Measurements from ENCODE around the gene SYMPK.
"Not testable (repeated sequence)": the region's sequence is repeated elsewhere in the genome, so short reads cannot be mapped to it uniquely, and the experiment has no call there.

Gene SYMPK

DNA sequence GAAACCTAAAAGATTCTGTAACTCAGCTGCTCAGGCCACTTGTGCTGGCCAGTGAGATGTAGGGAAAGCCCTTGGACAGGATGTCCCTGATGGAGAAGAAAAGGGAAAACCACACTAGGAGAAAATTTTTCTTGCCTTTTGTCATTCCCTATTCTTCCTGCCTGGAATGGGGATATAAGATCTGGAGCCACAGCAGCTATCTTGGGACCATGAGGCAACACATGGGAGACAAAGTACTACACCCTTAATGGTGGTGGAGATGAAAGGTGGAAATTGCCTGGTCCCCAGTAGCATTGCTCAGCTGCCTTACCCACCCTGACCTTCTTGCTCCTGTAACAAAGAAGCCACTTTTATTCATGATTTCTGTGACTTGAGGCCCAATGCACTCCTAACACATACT, 57.2 kb downstream of the SYMPK start:
- no peak for DNase-seq (ENCODE audit: low read depth in 2 of 2, low spot score in 1 of 2)

DNA sequence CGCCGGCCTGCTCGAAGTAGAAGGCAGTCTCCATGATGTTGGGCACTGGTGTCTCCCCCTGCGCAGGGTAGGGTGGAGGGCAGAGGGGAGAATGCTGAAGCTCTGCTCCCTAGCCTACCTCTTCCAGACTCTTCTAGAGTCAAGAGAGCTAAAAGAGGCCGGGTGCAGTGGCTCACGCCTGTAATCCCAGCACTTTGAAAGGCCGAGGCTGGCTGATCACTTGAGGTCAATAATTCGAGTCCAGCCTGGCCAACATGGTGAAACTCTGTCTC, 58.1 kb downstream of the SYMPK start:
- DNase-seq (ENCODE audit: low read depth in 2 of 2, low spot score in 1 of 2), result no peak

DNA sequence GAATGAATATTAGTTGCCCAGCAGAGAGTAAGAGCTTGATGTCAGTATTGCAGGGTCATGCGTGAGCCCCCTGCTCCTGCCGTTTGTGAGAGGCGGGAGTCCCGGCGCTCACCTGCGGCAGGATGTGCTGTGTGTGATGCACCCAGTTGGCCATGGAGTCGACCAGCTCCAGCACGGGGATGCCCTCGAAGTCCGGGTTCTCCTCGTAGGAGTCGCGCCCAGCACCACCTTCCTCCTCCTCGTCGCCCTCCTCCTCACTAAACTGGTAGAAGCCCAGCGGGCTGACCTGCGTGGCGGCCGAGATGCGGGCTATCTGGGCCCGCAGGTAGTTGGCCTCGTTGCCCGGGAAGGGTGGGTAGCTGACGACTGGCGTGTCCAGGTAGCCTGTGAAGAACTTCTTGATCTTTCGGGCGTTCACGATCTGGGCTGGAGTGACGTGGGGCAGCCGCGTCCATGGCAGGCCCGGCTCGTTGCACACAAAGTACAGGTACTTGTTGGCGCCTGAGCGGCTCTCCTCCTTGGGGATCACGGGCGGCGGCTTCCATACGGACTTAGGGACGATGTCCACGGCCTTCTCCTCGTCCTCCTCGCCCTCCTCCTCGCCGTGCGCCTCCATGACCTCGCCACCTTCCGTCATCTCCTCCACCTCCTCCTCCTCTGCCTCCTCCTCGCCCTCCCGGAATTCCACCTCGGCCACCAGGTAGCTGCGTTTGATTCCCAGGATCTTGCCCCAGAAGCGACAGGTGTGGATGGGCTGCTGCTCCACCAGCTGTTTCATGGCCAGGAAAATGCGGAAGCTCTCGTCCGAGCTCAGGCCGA, 58.6 kb downstream of the SYMPK start:
- DNase-seq (ENCODE audit: low read depth in 2 of 2, low spot score in 1 of 2), result no peak

DNA sequence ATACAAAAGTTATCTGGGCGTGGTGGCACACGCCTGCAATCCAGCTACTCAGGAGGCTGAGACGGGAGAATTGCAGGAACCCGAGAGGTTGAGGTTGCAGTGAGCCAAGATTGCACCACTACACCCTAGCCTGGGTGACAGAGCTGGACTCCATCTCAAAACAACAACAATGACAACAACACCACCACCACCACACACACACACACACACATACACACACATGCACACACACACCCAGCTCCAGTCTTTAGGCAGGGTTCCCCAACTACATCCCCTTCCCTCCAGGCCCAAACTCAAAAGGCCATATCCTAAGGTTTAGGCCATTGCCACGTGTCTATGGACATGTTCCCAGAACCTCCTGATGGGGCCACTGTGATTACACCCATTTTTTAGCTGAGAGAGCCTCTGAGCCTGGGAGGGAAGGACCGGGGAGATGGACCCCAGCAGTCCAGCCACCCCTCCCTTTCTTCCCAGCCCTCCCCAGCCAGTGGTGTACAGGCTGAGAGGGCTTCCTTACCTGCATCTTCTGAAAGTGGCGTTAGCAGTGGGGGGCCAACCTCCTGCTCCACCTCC, 61.3 kb downstream of the SYMPK start:
- DNase-seq (ENCODE audit: low read depth in 2 of 2, low spot score in 1 of 2), result no peak

DNA sequence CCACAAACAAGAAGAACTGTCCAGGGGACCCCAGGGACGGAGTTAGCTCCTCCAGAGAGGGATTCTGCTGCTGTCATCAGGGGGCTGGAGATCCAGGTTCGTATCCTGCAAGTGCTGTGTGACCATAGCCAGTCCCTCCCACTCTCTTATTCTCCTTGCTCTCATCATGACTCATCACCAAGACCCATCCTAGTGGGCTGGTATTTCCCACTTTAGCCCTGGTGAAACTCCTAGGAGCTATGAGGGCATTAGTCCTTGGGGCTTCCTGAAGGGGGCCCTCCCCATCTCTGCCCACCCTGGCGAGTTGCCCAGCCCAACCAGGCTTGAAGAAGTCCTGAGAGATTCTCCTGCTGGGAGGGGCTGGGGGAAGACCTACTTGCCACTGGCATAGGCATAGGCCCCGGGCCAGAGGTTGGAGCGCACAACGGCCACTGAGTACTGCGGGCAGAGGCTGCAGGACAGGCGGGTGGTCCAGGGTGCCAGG, 62.8 kb downstream of the SYMPK start:
- no peak for DNase-seq (ENCODE audit: low read depth in 2 of 2, low spot score in 1 of 2)

DNA sequence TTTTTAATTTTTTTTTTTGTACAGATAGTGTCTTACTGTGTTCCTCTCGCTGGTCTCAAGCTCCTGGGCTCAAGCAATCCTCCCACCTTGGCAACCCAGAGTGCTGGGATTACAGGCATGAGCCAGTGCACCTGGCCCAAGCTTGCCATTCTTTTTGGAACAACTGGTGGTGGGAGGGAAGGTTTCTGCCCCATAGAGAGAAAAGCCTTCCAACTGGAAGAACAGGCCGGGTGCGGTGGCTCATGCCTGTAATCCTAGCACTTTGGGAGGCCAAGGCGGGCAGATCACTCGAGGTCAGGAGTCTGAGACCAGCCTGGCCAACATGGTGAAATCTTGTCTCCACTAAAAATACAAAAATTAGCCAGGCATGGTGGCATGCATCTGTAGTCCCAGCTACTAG, 63.4 kb downstream of the SYMPK start:
- DNase-seq (ENCODE audit: low read depth in 2 of 2, low spot score in 1 of 2), result not testable (repeated sequence)

DNA sequence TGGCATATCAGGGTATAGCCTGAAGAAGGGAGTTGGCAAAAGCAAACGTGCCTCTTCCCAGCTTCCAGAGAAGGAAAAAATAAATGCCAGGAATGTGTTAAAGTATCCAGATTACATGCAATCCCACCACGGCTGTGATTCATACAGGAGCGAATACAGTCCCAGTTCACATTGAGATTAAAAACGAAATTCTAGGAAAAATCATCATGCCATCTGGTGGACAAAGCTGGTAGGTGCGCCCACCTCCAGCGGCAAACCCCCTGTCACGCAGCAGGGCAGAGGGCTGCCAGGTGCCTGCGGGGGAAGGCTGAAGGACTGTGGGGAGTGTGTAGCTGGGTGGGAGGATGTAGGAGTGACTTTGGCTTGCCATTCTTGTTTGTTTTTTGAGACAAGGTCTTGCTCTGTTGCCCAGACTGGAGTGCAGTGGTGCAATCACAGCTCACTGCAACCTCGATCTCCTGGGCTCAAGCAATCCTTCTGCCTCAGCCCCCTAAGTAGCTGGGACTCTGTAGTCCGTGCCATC, 63.9 kb downstream of the SYMPK start:
- DNase-seq (ENCODE audit: low read depth in 2 of 2, low spot score in 1 of 2), result peak; percentile 34 to 40

DNA sequence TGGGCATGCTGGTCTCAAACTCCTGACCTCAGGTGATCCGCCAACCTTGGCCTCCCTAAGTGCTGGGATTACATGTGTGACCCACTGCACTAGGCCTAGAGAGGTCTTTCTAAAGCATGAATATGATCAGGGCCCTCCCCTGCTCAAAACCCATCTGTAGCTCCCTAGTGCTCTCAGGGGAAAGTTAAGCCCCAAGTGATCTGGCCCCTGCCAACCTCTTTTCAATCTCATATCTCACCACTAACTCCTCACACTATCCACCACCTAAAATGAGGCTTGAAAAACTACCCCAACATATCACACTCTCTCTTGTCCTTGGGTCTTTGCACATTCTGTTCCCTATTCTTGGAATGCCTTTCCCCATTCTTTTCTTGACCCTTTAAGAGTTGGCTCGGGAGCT, 68.3 kb downstream of the SYMPK start:
- no peak for DNase-seq (ENCODE audit: low read depth in 2 of 2, low spot score in 1 of 2)

DNA sequence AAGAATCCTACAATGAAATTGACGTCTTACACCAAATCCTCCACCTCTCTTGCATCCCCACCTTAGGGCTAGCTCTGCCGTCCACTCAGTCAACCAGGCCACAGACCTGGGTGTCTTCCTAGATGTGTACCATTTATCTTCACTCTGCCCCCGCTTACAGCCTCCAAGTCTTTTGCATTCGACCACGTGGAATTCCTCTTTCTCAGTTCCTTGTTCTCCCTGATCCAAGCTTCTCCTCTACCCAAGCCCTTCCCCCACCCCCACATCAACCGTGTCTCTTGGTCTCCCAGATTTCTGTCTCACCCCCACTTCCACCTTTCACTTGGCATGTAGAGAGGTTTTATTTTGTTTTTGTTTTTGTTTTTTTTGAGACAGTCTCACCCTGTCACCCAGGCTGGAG, 69.1 kb downstream of the SYMPK start:
- DNase-seq (ENCODE audit: low read depth in 2 of 2, low spot score in 1 of 2), result no peak

DNA sequence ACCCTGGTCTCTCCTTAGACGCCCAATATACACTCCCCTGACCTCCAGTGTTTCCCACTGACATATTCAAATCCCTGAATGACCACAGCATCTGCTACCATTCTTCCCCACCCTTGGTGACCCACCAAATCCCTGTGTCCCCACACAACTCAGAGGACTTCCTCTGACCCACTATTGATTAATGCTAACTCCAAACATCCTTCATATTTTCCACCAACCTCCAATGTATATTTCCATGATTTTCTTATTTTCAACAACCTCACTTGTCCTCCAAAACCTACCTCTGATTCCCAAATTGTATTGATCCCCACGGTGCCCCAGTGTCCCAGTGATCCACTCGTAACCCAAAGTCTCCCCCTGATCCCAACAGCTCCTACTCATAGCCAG, 69.8 kb downstream of the SYMPK start:
- DNase-seq (ENCODE audit: low read depth in 2 of 2, low spot score in 1 of 2), result no peak

DNA sequence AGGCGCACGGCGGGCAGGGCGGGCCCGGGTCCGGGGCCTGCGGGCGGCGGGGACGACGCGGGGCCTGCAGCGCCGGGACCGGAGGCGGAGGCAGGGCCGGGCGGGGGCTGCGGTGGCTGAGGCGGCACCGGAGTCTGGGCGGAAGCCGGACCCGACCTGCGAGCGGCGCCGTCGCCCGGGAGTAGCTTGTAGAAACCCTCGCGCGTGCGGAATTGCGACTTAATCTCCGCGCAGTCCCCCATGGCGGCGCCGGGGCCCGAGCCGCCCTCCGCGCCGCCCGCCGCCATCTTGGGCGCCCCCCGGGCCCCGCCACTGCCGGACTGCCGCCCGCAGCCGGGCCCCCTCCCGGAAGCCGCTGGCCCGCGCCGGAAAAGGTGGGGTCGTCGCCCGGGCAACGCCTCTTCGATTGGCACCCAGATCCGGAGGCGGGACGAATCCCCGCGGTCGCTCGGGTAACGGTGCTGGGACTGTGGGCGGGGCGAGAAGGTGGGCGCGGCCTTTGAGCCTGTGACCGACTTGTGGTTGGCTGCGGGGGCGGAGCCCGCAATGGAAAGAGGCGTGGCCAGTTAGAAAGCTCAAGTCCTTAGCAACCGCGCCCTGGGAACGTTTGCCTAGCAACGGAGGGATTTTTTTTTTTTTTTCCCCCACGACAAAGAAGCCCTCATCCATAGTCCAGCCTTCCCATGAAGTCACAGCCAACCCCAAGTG, 70.3 kb downstream of the SYMPK start, which contains the start of gene DMWD:
TSS of gene DMWD (minus strand) at position 376 of the 708 bp plus-strand sequence. CDS start at position 287, 89 bp downstream.
- DNase-seq (ENCODE audit: low read depth in 2 of 2, low spot score in 1 of 2), result peak; percentile 99

DNA sequence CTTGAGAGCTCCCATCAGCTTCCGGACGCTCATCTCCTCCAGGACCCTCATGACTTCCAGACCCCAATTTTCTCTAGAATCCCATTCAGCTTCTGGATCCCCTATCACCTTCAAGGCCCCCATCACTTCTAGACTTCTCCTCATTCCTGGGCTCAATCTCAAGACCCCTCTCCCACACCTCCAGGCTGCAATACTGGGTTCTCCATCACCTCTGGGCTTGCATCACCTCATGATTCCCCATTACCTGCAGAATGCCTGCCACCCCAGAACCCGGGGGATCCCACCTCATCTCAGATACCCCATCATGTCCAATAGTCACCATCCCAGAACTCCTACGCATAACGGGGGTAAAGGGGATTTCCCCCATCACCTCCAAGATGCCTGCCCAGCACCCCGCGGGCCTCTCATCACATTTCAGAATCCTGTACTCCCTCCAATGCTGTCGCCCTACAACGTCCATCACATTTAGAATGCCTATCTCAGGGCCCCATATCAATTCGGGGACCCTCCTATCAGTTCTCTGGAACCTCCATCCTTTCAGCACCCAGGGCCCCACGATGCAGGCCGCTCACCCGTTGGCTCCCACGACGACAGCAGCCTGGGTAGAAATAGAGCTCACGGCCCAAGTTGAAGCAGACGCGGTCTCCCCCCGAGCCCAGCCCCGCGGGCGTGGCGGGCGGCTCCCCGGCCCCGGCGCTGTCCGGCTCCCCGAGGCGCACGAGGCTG, 71.0 kb downstream of the SYMPK start:
- DNase-seq (ENCODE audit: low read depth in 2 of 2, low spot score in 1 of 2), result no peak

DNA sequence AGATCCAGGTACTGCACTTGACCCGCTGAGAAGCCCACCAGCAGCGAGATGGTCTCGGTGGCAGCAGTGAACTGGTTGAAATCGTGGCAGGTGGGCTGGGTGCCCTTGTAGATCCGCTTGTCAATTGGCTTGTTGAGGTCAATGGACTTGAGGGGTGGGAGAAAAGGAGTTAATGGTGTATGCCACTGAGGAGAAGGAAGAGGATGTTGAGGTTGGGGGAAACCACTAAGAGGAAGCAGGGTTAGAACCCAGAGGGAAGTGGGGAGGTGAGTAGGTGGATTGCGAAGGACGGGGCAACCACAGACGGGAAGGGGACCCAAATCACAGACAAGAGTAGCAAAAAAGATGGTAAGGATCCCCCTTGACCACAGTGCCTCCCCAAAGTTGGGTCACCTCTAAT, 72.0 kb downstream of the SYMPK start:
- no peak for DNase-seq (ENCODE audit: low read depth in 2 of 2, low spot score in 1 of 2)

DNA sequence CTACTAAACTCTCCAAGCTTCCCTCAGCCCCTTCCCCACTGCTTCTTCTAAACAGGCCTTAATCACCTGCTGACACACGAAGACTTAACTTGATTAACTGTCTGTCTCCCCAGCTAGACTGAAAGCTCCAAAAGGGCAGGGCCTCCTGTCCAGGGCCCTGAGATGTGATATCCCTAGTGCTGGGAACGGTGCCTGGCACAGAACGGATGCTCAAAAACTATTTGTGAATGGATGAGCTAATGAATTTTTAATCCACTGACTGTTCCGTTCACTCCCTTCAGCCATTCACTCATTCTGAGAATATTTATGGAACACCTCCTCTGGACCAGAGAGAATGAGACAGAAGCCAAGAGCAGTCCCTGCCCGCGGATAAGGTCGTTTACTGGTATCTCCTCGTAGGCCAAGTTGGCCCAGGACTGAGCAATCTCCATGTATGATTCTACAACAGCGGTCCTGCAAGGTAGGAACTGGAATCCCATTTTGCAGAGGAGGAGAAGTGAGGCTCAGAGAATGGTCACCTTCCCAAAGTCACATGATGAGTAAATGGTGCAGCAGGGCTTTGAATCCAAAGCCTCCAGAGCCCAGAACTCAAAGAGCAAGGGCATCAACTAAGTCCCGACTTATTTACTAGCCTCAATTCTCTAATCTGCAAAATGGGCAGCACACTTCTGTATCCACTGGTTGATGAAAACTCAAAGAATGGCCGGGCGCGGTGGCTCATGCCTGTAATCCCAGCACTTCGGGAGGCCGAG, 73.7 kb downstream of the SYMPK start:
- no peak for DNase-seq (ENCODE audit: low read depth in 2 of 2, low spot score in 1 of 2)

DNA sequence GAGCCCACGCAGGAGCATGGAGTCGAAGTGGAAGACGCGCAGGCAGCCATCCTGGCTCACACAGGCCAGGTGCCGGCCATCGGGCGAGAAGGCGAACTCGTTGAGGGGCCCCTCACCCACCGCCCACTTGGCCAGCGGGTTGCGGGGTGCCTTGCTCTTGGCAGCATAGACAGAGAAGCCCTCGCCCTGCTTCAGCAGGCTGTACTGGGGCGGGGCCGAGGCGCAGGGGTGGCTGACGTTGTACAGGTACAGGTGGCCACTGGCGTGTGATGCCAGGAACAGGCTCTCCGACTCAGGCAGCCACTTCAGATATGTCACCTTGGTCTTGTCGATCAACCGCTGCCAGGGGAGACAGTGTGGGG, 76.4 kb downstream of the SYMPK start:
- no peak for DNase-seq (ENCODE audit: low read depth in 2 of 2, low spot score in 1 of 2)

DNA sequence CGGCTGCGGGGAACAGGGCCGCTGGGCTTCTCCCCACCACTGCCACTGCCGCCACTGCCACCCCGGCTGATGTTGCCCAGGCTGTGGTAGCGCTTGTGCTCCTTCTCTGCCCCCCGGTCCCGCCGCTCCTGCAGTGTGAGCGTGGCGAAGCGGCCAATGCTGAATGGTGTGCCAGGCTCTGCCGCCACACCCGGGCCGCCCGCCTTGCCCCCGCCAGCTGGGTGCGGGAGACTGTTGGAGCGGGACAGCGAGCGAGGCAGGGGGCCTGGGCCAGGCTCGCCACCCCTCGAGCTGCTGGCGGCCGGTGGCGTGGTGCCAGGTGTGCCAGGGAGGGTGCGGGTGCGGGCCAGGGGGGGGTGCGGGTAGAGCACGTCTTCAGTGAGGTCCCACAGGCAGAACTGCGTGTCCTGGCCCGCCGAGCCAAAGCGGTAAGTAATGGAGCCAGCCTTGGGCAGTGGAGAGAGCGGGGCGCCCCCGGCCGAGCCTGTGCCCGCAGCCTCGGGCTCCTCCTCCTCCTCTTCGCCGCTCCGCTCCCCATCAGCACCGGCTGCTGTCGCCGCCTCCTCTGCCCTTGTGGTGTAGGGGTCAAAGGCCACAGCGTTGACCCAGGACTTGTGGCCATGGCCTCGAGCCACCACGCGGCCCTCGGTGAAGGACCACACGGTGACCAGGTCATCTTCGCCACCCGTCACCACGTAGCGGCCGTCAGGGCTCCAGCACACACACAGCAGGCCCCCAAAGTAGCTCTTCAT, 77.0 kb downstream of the SYMPK start:
- DNase-seq (ENCODE audit: low read depth in 2 of 2, low spot score in 1 of 2), result no peak

DNA sequence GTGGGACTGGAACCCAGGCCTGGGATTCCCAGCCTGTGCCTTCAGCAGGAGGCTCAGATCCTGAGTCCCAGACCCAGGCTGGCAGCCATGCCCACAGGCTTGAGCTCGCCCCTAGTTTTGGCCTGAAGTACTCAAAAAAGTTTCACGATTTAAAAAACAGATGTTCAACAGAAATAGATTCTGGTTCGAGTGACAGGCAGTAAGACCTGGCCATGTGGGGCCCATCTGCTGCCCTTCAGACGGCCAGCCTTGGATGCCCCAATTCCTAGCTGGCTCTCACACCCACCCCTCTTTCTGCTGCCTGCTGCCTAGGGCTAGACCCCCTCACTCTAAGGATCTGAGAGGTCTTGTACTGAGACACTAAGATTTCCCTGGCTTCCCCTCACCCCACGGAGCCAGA, 77.8 kb downstream of the SYMPK start:
- no peak for DNase-seq (ENCODE audit: low read depth in 2 of 2, low spot score in 1 of 2)

DNA sequence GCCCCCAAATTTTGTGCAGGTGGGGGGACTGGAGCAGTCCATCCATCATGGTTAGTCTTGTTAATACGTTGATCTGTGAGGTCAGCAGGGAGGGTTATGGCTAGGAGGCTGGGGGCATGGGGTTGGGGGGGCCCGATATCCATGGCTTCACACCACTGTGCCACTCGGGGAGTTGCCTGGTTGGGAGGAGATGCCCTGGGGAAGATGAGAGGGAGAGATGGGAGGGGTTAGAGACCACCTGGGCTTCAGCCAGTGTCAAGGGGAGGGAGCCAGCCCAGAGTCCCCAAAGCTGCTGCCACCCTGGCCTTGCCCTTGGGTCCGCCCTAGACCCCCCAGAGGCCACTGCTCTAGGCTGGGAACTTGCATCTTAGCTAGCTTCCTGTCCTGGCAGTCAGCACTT, 78.9 kb downstream of the SYMPK start:
- DNase-seq (ENCODE audit: low read depth in 2 of 2, low spot score in 1 of 2), result no peak

DNA sequence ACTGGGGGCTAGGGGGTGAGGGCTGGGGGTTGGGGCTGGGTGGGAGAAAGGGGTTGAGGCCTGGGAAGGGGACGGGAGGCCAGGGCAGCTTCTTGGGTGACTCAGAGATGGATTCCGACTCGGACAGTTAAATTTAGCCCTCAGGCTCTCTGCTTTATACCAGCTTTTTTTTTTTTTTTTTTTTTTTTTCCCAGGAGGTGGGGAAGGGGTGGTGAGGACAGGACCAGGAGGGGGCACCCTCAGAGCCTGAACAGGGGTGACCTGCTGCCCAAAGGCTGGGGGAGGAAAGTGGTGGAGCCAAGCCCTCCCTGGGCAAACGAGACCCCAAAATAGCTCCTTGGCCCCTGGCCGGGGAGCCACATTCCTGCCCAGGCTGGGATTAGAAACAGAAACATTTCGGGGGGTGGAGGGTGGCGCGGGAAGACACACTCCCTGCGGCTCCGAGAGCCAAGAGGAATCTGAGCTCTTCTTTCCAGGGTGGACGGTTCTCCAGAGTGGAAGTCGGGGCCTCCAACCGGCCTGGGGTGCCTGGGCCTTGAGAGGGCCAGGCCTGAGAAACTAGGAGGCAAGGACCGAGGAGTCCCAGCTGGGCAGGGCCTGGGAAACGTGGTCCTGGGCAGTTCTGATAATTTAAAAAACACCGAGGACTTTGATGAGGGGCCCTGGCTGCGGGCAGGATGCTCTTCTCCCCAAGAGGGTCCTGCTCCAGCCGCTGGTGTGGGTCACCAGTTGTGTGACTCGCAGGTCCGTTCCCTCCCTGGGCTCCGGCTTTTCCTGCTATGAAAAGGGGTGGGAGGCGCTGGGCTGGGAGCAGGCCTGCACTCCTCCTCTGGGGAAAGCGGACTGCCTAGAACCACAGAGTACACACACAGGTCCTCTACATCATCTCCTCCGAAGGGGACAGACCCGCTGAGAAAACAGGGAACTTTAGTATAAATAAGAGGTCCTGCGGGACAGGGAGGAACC, 79.8 kb downstream of the SYMPK start:
- DNase-seq (ENCODE audit: low read depth in 2 of 2, low spot score in 1 of 2), result no peak

Measured in stimulated activated CD8-positive, alpha-beta memory T cell treated with anti-CD3 and anti-CD28 coated beads, Interleukin-4, amount 100 ng/mL, for 4 hours (primary cell).